Suppressor macrophage treated with lipopolysaccharide for 4 hours (primary cell): ENCODE results near the gene C11orf65.

Experiments
- DNase-seq: peaks from one replicate; pipeline ENCODE4 v3.0.0-alpha.2; 2020

Gene C11orf65

DNA sequence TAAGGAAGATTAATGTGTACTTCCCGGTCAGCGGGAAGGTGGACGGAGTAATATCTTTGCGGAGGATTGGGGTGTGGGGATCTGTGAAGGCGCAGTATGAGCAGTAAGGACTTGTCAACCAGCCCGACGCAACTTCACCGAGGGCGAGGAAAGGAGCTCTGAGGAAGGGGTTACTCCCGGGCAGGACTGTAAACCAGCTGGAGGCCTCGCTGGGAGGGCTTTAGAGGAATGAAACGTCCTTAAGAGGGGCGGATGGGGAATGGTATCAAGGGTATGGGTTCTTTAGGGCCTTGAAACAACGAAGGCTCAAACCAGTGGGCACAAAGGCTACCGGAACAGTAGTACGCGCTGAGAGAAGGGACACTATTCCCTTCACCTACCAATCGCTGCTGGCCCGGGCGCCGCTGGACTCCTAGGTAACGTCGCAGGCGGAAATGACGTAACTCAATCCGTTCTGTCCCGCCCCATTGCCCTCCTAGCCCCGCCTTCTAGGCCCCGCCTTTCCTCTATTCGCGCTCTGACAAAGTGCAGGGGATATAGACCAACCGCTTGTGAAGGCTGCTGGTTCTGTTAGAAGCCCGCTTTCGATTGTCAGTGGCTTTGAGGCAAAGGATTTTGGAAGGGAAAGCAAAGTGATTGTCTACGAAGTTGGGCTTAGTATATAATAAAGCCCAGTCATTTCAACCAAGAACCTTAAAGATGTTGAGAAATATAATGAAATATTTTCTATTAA is at the start of gene C11orf65:
C11orf65 (minus strand) TSS at position 439 of the 733 bp plus-strand sequence. CDS start 5,970 bp downstream, outside the sequence.
- peak; percentile 98 for DNase-seq

DNA sequence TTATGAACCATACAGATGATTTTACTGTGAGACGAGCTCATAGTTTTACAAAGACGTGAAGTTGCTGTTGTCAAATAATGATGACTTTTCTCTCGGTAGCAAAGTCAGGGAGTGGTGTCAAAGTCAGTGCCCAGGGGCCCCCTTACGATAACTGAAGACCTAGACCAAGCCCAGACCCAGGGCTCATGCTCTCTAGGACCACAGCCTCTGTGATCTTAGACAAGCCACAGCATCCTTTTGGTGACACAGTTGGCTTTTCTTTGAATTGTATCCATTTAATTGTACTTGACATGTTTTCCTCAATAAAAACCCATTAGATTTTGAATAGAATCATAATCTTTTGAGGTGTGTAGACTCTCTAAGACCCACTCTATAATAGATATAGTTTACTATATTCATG is 48.8 kb upstream of the C11orf65 start:
- DNase-seq, result no peak

- DNase-seq, result no peak
Observed at GRCh38 chr11:108512708-108513107, 45.4 kb upstream of the C11orf65 start.

DNA sequence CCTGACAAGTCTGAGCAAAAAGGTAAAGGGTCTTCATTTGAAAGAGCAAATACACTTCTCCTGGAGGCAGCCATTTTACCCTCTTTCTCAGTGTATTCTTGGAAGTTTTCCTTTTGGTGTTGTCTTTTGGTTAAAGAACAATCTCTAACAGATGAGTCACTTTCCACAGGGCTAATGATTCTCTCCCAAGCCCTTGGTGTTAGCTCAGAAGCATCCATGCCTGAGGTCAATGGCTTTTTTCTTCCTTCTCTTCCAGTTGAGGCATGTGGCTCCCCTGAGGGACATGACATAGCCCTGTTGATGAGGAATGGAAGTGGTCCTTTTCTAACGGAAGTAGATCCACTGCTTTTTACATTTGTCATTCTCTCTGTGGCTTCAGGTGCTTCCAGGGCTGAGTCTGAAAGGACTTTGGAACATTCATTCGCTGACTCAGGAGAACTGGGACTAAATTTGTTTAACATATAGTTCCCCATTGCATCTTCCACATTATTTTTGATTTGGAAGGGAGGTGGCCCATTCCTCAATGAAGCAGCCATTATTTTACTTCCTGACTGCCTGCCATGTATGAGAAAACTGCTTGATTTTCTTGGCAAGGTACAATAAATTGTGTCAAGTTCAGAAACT is 44.6 kb upstream of the C11orf65 start:
- DNase-seq, result no peak

DNA sequence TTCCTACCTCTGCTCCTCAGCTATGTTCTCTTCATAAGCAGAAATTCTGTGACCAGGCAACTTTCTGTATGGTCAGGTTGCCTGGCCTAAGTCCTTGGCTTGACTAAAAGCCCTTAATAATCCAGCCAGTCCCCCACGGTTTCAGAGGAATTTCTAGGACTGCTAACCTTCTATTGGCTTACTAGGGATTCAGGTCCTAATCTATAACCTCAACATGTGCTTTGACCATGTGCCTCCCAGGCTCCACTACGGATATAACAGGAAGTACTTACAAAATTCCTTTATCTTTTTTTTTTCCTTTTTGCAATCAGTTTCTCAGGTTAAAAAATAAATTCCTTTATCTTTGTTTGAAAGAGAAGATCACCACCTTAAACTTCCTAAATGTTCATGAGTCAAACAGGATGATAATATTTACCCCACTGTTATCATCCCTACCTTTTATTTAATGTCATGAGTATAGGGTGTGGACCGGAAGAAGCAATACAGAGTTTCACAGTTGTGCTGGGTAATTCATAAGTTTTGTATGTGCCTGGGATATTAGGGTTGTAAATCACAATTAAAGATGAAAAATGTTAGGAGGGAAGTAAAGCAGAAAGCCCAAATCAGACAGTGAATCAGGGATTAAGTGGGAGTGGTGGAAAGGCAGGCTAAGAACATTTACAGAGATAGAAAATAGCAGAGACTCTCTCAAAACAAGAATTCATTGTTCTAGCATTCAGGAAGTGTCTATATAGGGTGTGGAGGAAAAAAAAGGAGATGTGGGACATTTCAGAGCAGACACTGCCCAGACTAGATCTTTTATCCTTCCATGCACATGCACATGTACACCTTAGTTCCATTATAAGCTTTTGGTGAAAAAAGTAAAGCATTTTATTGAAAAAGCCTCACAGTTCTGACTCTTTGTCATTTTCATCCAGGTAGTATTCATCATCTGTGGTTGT is 41.6 kb upstream of the C11orf65 start:
- DNase-seq, result no peak

DNA sequence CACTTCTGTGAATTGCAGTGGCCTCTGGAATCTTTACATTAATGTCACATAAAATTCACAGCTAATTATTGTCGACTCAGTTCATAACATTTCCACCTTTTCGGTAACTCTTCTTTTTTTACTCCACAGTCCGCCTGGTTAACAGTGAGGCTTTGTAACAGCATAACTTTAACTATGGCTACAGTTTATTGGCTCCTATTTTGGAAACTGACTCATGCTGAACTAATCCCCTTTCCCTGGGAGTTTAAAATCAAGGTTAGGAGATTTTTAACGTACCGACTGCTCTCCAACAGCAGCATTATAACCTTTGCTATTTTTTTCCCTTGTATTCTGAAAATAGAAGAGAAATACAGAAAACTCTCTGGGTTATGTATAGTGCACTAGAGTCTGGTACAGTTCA is 34.1 kb upstream of the C11orf65 start:
- DNase-seq, result no peak

DNA sequence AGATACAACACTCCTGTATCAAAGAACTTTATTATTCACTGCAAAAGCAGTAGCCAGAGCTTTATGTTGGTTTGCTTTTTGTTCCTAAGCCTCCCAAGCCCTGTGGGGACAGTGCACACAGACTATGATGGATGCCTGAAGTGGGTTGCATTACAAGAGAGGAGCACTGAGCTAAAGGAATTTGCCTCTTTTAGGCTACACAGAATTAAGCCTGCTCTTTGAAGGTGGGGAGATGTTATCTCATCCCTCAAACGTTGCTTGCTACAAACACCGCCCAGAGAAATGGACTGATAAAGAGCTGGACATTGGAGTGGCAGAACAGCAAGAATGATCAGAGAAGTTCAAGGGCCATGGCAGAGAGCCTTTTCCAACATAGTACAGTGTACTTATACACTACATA is 33.4 kb upstream of the C11orf65 start:
- no peak for DNase-seq

GRCh38 chr11:108500169-108500568 is 32.8 kb upstream of the C11orf65 start:
- DNase-seq, result no peak

DNA sequence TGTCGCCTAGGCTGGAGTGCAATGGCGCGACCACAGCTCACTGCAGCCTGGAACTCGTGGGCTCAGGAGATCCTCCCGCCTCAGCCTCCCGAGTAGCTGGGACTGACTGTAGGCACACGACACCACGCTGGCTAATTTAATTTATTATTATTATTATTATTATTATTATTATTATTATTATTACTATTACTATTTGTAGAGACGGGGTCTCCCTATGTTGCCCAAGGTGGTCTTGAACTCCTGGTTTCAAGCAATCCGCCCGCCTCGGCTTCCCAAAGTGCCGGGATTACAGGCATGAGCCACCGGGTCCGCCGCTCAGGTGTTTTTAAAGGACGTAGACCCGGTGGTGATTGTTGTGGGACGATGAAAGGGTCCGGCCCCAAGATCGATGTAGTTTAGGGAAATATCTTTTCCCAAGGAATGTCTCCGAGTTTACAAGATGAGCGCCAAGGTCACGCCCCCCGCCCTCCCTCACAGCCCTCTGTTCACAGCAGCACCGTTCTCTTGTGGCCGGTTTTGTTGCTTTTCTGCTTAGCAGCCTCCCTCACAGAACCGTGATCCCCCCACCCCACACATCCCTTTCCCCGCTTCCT is 31.6 kb upstream of the C11orf65 start:
- DNase-seq, result no peak

DNA sequence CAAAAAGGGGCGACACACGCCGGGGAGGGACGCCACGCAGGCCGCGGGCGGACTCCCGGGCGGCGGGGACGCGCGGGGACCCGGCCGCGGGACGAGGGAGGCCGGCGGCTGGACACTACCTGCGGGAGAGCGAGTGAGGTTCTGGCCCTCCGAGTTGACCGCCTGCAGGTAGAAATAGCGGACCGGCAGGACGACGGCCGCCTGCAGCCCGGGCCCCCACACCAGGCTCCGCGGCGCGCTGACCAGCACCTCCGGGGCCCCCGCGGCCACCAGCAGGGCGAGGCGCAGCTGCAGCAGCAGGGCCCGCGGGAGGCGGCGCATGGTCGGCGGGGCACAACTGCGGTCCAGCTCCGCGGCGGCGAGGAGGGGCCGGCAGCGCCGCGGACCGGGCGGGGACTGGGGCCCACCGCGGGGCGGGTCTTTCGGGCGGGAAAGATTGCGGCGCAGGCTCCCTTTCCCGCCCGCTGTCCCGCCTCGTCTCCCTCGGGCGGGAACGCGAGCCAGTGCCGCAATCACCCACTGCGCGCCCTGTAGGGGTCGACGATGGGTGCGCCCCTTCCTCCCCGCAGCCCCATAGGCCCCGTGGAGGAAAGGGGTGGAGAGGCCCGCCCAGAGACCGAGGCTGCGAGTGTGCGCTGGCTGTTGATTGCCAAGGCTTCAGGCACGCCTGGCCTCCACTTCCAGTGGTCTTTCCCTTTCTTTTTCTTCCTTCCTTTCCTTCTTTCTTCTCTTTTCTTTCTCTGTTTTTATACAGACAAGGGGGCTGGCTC is 30.9 kb upstream of the C11orf65 start, which contains the start of gene POGLUT3:
POGLUT3 (minus strand) TSS at position 339 of the 770 bp plus-strand sequence; CDS start at position 321, 18 bp downstream.
- peak; percentile 57 for DNase-seq

DNA sequence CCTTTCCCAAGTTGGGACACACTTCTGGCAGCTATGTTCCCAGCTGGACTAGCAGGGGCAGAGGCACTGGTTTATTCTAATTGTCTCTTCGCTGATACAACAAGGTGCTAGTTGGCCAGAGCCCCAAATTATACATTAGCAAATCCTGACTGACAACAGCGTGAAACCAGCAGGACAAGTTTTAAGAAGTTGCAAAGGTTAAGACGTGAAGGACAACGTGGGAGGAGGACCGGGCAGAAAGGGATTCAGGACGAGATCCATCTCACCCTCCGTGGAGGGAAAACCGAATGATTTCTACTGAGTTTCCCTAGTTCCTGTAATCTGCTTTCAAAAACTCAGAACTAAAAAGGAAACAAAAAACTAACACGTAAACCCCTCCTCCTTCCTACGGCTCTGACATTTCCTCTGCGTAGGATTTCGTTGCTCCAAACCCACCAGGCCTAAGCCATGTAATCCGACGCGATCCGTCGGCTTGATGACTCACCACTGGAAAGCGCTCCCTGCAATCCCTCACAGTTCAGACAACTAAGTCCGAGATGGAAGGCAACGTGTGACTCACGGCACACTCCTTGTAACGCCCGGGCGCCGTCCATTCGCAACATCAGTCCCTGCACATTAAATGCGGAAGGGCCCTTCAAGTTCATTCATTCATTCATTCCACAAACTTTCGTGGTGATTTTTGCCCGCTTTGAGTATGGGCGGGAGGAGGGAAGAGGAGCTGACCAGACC is 30.2 kb upstream of the C11orf65 start:
- peak; percentile 99 for DNase-seq

- DNase-seq, result no peak
Observed at GRCh38 chr11:108496643-108497256, 29.4 kb upstream of the C11orf65 start.

- DNase-seq, result no peak
Observed at GRCh38 chr11:108495326-108495725, 28.0 kb upstream of the C11orf65 start.

DNA sequence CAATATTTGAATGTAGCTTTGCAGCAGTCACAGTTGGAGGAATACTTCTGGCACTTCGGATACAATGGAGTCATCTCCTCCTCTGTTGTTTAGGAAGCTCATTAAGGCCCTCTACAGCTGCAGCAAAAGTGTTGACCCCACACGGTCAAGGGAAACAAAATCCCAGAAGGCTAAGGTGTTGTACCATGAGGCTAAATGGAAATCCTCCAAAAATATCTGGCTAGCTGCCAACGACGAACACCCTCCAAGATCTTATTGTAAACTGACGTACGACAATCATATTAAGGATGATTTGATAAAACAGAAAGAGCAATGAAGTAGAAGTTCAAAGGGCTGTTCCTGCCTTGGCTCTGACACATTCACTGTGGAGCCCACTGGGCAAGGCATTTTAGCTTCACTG is 26.9 kb upstream of the C11orf65 start:
- DNase-seq, result no peak

GRCh38 chr11:108491936-108492335 is 24.6 kb upstream of the C11orf65 start:
- DNase-seq, result no peak

DNA sequence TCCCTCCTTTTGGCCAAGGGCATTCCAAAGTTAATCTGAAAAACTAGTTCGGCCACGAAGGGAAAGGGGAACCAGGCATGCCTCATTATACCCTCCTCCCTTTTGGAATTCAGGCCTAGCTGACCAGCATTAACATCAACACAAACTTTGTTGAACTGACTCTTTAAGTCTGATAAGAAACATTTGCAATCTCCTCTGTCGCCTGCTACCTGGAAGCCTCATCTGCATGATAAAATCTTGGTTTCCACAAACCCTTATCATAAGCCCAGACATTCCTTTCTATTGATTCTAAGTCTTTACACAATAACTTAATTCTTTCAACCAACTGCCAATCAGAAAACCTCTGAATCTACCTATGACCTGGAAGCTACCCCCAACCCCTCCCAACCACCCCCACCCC is 19.5 kb upstream of the C11orf65 start:
- DNase-seq, result no peak

DNA sequence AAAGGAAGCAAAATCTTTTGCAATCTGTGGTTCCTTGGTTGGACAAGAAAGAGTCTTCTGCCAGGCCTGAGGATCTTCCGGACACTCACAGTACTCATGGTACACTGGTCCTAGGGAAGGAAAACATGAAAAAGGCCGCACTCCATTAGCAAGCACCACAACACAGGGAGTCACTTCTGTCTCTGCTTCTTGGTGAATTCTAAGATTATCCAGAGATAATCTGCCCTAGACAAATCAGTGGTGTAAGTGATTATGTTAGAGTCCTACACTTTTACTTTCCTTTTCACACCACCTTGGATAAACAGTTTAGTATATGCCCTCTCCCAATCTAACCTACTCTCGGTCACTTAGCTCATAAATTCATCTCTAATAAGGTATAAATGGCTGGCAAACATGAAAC is 19.0 kb upstream of the C11orf65 start:
- no peak for DNase-seq

GRCh38 chr11:108483163-108483562 is 15.8 kb upstream of the C11orf65 start:
- DNase-seq, result no peak

GRCh38 chr11:108474664-108475463 is 7.5 kb upstream of the C11orf65 start:
- no peak for DNase-seq

DNA sequence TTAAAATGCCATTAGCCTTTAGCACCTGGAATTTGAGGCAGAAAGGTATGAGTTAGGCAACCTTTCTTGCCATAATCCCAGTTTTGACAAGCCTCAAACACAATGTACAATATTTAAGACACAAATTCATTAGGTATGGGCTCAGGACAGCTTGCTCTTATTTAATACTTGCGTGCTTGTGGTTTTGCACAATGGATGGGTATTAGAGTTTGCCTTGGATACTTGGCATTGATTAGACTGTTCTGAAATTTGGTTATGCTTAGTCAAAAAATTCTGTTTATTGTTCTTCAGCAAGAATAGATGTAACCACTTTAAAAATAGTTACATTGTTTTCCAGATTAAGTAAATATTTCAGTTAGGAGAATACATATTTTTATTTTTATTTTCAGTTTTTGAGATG is 5.4 kb upstream of the C11orf65 start:
- DNase-seq, result no peak
